Measurements from ENCODE around the gene ITM2B.

ITM2B gene

GRCh38 chr13:48255090-48255489 lies 22.1 kb downstream of the ITM2B start:
- DNase-seq (ENCODE audit: extremely low read depth, low read depth), result no peak
- TF ChIP-seq CTCF (IDR thresholded peaks at IDR 0.05; ENCODE audit: low read depth, low read length, missing control alignments), result no peak
- no peak overlapping the region for H3K4me3 ChIP-seq (replicated peaks; ENCODE audit: low read depth, low read length)

- no peak for TF ChIP-seq CTCF (IDR thresholded peaks at IDR 0.05; ENCODE audit: low read depth, low read length, missing control alignments)
- no peak overlapping the region for H3K4me3 ChIP-seq (replicated peaks; ENCODE audit: low read depth, low read length)
- DNase-seq (ENCODE audit: extremely low read depth, low read depth), result no peak
Observed at GRCh38 chr13:48255954-48256353, 22.9 kb downstream of the ITM2B start.

- TF ChIP-seq CTCF (IDR thresholded peaks at IDR 0.05; ENCODE audit: low read depth, low read length, missing control alignments), result no peak
- no peak overlapping the region for H3K4me3 ChIP-seq (replicated peaks; ENCODE audit: low read depth, low read length)
- DNase-seq (ENCODE audit: extremely low read depth, low read depth), result no peak
Observed at GRCh38 chr13:48258002-48258401, 25.0 kb downstream of the ITM2B start.

- no peak for TF ChIP-seq CTCF (IDR thresholded peaks at IDR 0.05; ENCODE audit: low read depth, low read length, missing control alignments)
- no peak for DNase-seq (ENCODE audit: extremely low read depth, low read depth)
- H3K4me3 ChIP-seq (replicated peaks; ENCODE audit: low read depth, low read length), result no peak overlapping the region
Observed at GRCh38 chr13:48258430-48258829, 25.4 kb downstream of the ITM2B start.

GRCh38 chr13:48260970-48261369 lies 28.0 kb downstream of the ITM2B start:
- DNase-seq (ENCODE audit: extremely low read depth, low read depth), result no peak
- TF ChIP-seq CTCF (IDR thresholded peaks at IDR 0.05; ENCODE audit: low read depth, low read length, missing control alignments), result no peak
- no peak overlapping the region for H3K4me3 ChIP-seq (replicated peaks; ENCODE audit: low read depth, low read length)

- no peak overlapping the region for H3K4me3 ChIP-seq (replicated peaks; ENCODE audit: low read depth, low read length)
- DNase-seq (ENCODE audit: extremely low read depth, low read depth), result no peak
- no peak for TF ChIP-seq CTCF (IDR thresholded peaks at IDR 0.05; ENCODE audit: low read depth, low read length, missing control alignments)
Observed at GRCh38 chr13:48263196-48263595, 30.2 kb downstream of the ITM2B start.

- DNase-seq (ENCODE audit: extremely low read depth, low read depth), result no peak
- no peak for TF ChIP-seq CTCF (IDR thresholded peaks at IDR 0.05; ENCODE audit: low read depth, low read length, missing control alignments)
- no peak overlapping the region for H3K4me3 ChIP-seq (replicated peaks; ENCODE audit: low read depth, low read length)
Observed at GRCh38 chr13:48264058-48264457, 31.1 kb downstream of the ITM2B start.

Measured in HFF-Myc (cell line).